OCI-LY7 (cell line): ENCODE data around the gene ZIC4.

ENCODE experiments used
- CTCF ChIP-seq: fragments of 200-600 bp; sonication (generic); conservative IDR thresholded peaks from 2 replicates; pipeline ENCODE4 v1.5.1; 2014; ENCODE audit warnings: mild to moderate bottlenecking, antibody characterized with exemption, low read length, moderate library complexity, mixed read lengths
- EZH2phosphoT487 ChIP-seq: fragments of 200-600 bp; sonication (generic); IDR thresholded peaks from 2 replicates; pipeline ENCODE4 v1.6.1; 2018; ENCODE audit warnings: low read depth, borderline replicate concordance, mild to moderate bottlenecking, mixed run types, antibody characterized with exemption, low read length, moderate library complexity, mixed read lengths

GRCh38 chr3:147398813-147399534 is 7.4 kb downstream of the ZIC4 start:
- TF ChIP-seq CTCF (no peak), EZH2phosphoT487 (no peak)
